Pericardium fibroblast (primary cell): ENCODE data around the gene CNPPD1. TPM values are rescaled to one million over a fixed set of nuclear protein-coding genes. Genes with fewer than 3 reads are reported as not detected.

Experiments used
- total RNA-seq: library from RNA; depleted of rRNA; stranded (reverse); fragments of >200 nt; gene quantifications from 2 replicates; pipeline ENCODE4 v1.2.3, GENCODE V29; 2015

CNPPD1 gene
- 20.2 and 24.2 TPM in 2 replicates for total RNA-seq

DNA sequence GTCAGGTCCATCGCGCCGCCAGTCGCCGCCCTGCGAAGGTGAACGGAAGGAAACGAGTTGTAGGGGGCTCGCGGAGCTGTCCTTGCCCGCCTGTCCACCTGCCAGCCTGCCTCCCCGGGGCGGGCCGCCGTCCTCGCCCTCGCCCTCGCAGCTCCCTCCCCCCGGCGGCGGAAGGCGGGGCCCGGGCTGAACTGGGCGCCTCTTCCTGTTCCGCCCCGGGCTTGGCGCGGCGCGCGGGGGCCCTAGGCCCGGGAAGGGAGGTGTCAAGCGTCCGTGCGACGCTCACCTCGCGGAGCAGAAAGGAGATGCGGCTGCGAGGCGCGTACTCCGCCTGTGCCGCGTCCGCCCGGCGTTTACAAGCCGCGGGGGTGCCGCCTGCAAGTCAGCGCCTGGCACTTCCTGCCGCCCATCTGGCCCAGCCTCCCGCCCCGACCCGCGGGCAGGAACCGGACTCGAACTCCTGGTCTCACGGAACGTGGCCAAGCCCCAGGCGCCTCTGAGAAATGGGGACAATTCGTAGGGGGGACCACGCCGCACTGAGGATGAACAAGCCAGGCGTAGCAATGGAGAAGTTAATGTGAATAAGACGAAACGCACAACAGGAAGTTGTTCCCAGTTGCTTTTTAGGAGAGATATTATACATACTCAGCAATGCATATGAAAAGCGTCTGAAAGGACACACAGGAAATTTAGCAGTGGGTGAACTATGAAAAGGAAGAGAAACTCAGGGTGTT lies at the start of gene CNPPD1:
TSS of gene CNPPD1 (minus strand) at position 108 of the 734 bp plus-strand sequence. CDS start at position 11, 97 bp downstream.

DNA sequence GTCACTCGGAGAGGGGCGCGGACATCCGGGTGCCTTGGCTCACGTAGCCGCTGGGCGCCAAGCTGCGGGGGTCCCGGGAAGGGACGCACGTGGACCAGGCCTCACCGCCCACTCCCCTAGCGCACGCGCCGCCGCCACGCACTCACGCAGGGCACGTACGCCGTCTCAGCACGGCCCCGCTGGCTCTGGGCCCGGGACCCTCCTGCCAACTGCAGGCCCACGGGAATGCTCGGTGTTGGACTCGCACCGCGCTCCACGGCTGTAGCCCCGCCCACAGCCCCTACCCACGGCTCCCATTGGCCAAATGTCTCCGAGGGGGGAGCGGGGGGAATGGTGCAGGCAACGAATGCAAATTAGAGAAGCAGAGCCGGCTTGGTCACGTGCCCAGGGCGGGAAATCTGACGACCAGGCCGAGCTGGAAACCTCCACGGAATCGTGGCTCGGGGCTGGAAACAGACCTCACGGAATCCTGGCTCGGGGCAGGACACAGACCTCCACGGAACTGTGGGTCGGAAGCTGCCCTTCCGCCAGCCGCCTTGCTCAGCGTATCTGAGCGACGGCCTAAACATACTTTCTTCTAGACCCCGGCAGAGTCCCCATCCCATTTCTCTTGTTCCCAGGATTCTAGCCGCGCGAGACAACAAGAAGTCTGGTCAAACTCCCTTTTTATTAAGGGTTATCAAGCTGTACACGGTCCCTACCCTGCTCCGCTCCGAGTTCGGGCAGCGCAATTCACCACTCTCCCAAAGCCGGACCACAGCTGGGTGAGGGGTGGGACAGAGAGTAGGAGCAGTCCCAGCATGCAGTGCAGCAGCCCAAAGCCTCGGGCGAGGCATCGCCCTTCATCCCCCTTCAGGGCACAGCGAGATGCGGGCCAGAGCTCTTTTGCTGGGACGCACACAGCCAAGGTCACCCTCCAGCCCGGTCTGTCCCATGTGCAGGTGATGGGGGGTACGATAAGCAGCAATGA lies 42.3 kb upstream of the CNPPD1 start, which contains the start of gene ABCB6:
TSS of gene ABCB6 (minus strand) at position 227 of the 970 bp plus-strand sequence. CDS start 285 bp downstream, outside the sequence.

DNA sequence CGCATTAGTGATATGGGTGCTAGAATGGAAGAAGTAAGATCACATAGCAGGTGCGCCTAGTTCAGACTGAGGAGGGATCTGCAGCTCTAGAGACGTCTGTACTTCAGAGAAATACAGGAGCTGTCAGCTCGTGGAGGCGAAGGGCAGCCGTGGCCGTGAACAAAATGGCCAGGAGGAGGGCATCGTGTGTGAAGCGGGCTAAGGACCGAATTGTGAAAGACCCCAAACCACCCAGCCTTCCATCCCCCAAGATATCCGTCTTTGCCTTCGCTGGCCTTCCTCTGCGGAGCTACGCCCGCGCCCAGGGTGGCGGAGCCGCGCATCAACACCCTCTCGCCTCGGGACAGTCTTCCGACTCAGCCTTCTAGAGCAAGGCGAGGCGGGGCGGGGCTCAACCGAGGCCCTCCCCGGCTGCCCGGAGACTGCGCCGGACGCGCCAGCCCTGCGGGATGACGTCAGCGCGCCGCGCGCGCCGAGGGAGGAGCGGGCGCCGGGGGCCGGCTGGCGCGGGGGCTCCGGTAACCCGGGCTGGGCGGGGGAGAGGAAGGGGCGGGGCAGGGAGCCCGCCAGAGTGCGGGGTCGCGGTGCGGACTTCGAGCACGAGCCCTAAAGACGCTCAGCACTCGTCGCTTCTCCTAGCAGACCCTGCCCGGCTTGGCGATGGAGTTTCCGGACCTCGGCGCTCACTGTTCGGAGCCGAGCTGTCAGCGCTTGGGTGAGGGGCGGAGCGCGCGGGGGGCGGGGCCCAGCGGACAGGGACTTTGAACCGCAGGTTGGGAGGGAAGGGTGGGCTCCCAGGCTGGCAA lies 29.8 kb upstream of the CNPPD1 start, which contains the start of gene ZFAND2B:
TSS of gene ZFAND2B (plus strand) at position 455 of the 806 bp plus-strand sequence. CDS start at position 661, 206 bp downstream.

DNA sequence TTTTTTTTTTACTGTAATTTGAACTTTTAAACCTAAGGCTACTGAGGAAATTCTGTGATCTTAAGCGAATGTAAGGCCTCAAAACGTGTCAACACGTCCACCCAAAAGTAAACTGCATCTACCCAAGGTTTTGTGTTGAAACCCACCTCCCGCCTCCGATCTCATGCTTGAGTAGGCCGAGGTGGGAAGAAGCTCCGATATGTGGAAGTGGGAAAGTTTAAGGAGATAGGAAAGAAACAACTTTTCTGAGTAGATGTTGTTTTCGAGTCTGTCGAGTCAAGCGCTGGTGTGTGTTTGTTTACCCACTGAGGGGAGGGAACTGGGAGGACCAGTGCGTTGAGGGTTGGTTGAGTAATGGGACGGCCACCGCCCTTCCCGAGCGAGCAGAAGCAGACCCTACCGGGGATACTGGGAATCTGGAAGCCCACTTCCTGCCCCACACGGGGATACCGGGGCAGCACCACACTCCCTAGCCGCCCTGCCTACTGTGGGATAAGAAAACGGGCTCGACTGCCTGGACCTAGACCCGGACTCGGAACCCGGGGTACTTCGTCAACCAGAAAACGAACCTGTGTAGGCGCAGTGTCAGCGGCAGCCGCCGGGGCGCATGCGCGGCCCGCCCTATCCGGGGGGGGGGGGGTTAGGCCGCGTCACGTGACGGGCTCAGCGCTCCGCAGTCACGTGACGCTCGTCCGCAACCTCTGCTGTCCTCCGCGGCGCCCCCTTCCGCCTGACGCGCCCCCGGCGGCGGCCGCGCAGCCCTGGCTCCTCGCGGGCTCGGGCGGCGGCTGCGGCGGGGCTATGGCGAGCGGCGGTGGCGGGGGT lies 1.0 kb upstream of the CNPPD1 start, which contains the start of gene RETREG2:
TSS of gene RETREG2 (plus strand) at position 724 of the 825 bp plus-strand sequence. CDS start at position 802, 78 bp downstream.

DNA sequence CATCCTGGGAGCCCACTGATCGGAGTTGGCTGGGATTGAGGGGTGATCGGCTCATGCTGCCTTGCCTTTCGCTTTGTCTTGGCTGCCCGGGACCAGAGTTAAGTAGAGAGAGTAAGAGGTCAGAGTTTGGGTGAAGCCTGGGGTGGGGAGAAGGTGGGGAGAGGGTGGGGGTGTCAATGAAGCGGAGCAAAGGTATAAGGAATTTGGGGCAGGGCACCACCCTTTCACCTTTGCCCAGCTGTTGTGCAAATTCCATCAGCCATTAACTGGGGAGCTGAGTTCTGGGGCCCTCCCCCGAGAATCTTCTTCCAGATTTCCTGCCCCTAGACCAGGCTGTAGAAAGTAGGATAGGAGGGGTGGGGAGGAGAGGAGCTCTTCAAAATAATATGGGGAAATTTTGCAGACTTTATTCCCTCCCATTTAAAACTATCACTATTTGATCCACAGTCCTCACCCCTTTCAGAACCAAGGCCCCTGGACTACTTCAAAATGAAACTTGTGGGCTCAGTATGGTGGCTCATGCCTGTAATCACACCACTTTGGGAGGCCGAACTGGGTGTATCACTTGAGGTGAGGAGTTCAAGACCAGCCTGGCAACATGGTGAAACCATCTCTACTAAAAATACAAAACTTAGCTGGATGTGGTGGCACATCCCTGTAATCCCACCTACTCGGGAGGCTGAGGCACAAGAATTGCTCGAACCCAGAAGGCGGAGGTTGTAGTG lies 6.6 kb downstream of the CNPPD1 start, which contains the start of gene SLC23A3:
TSS of gene SLC23A3 (minus strand) at position 100 of the 725 bp plus-strand sequence. CDS start at position 55, 45 bp downstream.

DNA sequence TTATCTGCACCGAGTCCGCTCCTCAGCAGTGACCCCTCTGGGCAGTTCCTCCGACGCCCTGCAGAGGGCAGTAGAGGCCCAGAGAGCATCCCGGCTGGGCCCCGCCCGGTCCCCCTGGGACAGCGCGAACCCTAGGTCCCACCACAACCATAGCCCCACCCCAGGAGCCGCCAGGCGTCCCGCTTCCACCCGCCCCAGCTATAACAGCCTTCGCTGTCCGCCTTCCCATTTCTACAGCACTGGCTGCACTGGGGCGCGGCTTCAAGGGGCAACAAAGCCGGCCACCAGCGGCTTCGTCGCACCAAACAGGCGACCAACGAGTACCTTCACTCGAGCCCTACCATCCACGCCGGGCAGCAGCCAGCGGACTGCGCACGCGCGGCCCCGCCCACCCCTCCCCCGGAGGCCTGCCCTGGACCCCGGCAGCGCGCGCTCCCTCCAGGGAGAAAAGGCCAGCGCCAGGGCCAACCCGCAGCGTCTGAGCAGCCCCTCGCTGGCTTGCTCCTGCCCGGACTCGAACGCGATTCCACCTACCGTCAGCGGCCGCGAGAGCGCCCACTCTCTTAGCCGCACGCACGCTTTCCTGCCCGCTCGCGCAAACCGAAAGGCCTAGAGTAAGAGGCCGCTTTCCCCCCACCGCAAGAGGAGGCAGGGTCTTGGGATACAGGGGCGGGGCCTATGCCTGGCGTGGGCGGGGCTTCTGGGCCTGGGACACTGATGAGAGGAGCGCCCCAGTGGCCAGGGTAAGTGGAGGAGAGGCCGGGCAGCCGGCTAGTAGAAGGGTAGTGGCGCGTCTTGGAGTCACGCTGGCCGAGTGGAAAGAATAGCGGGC lies 16.3 kb downstream of the CNPPD1 start, which contains the start of gene NHEJ1:
TSS of gene NHEJ1 (minus strand) at position 630 of the 832 bp plus-strand sequence. CDS start 2,453 bp downstream, outside the sequence.

Other genes starting within 250 kb of the CNPPD1 start
- gene CDK5R2, start 217.3 kb downstream of the CNPPD1 start, total RNA-seq = not detected in 2 replicates
- gene FEV, start 191.7 kb downstream of the CNPPD1 start, total RNA-seq = not detected in 2 replicates
- not detected in 2 replicates for gene CRYBA2, start 183.5 kb downstream of the CNPPD1 start, total RNA-seq
- gene CFAP65, start 135.4 kb downstream of the CNPPD1 start, total RNA-seq = not detected in 2 replicates
- 0.12 TPM in 1 of 2 replicates, not detected in the other for gene IHH, start 116.0 kb downstream of the CNPPD1 start, total RNA-seq
- 20.0 and 24.2 TPM in 2 replicates for gene NHEJ1, start 16.1 kb downstream of the CNPPD1 start, total RNA-seq
- gene SLC23A3, start 6.9 kb downstream of the CNPPD1 start, total RNA-seq = 0.09 and 0.12 TPM in 2 replicates
- 40.9 and 47.1 TPM in 2 replicates for gene RETREG2, start 1.4 kb upstream of the CNPPD1 start, total RNA-seq
- gene ZFAND2B, start 29.9 kb upstream of the CNPPD1 start, total RNA-seq = 26.0 and 28.9 TPM in 2 replicates
- gene ABCB6, start 42.0 kb upstream of the CNPPD1 start, total RNA-seq = 22.0 and 33.0 TPM in 2 replicates
- 50.3 and 60.6 TPM in 2 replicates for gene ATG9A, start 52.7 kb upstream of the CNPPD1 start, total RNA-seq
- gene ANKZF1, start 52.9 kb upstream of the CNPPD1 start, total RNA-seq = 32.1 and 33.6 TPM in 2 replicates
- gene GLB1L, start 68.5 kb upstream of the CNPPD1 start, total RNA-seq = 13.0 and 24.3 TPM in 2 replicates
- 12.2 and 13.4 TPM in 2 replicates for gene STK16, start 68.6 kb upstream of the CNPPD1 start, total RNA-seq
- not detected in 2 replicates for gene TUBA4B, start 76.3 kb upstream of the CNPPD1 start, total RNA-seq
- 2.0 and 6.0 TPM in 2 replicates for gene TUBA4A, start 77.0 kb upstream of the CNPPD1 start, total RNA-seq
- 31.4 and 35.7 TPM in 2 replicates for gene DNAJB2, start 102.4 kb upstream of the CNPPD1 start, total RNA-seq
- gene PTPRN, start 132.5 kb upstream of the CNPPD1 start, total RNA-seq = 4.6 and 6.0 TPM in 2 replicates
- gene RESP18, start 155.8 kb upstream of the CNPPD1 start, total RNA-seq = not detected in 2 replicates
- gene DNPEP, start 211.0 kb upstream of the CNPPD1 start, total RNA-seq = 58.1 and 63.8 TPM in 2 replicates
- gene DES, start 241.5 kb upstream of the CNPPD1 start, total RNA-seq = 98.0 and 165 TPM in 2 replicates